Activated CD4-positive, CD25-positive, alpha-beta regulatory T cell treated with anti-CD3 and anti-CD28 coated beads, Interleukin-2, amount 50 U/mL, for 16 hours (primary cell): ENCODE results near the gene RINL.
"Not testable (repeated sequence)": the region's sequence is repeated elsewhere in the genome, so short reads cannot be mapped to it uniquely, and the experiment has no call there.

Experiments used
- DNase-seq: peaks from one replicate; pipeline ENCODE4 v3.0.0-alpha.2; 2020; ENCODE audit warnings: low read depth, low spot score

The RINL gene

DNA sequence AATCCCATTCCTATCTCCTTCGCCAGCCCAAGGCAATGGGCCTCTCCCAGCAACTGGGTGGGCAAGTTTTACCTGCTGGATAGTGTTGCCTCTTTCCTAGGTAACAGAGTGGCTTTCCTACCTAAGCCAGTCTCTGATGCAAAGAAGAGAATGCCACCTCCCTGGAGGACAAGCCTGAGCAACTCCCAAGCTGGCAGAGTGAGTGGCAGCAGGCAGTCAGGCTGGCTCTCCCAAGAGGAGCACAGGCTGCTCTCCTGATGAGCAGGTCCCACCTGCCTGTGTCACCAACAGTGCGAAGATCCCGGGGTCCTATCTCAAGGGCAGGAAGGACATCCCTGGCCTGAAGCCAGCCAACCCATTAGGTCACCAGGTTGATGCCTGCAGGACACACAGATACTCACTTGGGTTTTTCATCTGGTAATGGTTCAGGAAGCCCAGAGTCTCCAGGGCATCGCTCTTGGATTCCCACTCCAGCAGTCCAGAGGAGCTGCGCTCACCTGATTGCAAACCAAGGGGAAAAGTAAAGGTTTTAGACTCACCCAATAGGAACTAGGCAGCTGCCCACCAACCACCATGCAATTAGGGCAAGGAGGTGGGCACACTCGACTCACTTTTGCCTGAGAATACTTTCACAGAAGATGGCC, 41.0 kb downstream of the RINL start:
- no peak for DNase-seq

- DNase-seq: no peak
Measured at GRCh38 chr19:38836159-38836982, 41.7 kb downstream of the RINL start.

GRCh38 chr19:38834590-38834989, 43.5 kb downstream of the RINL start:
- DNase-seq: no peak

- no peak for DNase-seq
Measured at GRCh38 chr19:38834104-38834490, 44.0 kb downstream of the RINL start.

- no peak for DNase-seq
Measured at GRCh38 chr19:38833092-38833425, 45.0 kb downstream of the RINL start.

GRCh38 chr19:38831142-38831605, 46.9 kb downstream of the RINL start:
- DNase-seq: no peak

- no peak for DNase-seq
Measured at GRCh38 chr19:38830039-38830733, 47.9 kb downstream of the RINL start.

- DNase-seq: not testable (repeated sequence)
Measured at GRCh38 chr19:38829203-38829602, 48.9 kb downstream of the RINL start.

DNA sequence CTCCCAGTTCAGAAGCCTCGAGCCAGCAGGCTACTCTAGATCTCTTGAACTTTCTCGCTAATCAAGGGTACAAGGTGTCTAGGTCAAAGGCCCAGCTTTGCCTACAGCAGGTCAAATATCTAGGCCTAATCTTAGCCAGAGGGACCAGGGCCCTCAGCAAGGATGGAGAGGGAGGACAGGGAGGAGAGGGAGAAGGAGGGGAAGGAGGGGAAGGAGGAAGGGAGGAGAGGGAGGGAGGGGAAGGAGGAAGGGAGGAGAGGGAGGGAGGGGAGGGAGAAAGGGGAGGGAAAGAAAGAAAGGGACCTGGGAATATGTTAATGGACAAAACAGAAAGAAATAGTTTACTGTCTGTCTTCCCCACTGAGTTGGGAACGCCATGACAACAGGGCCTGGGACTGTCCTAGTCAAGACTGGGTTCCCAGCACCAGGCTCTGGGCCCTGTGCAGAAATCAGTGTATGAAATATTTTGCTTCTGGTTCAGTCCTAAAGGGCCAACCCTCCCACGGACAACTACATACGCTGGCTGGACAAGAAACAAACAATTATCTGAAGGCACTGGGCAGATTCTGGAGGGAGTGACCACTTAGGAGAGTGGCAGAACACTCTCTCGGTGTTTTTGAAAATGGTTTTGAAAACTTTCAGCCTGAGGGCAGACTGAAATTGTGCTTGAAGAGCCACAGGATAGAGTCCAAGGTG, 51.1 kb downstream of the RINL start:
- no peak for DNase-seq

DNA sequence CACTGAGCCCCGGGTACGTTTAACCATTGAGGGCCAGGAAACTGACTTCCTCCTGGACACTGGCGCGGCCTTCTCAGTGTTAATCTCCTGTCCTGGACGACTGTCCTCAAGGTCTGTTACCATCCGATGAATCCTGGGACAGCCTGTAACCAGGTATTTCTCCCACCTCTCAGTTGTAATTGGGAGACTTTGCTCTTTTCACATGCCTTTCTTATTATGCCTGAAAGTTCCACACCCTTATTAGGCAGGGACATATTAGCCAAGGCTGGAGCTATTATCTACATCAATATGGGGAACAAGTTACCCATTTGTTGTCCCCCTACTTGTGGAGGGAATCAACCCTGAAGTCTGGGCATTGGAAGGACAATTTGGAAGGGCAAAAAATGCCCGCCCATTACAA, 52.1 kb downstream of the RINL start:
- not testable (repeated sequence) for DNase-seq

GRCh38 chr19:38821230-38821825, 56.7 kb downstream of the RINL start:
- not testable (repeated sequence) for DNase-seq

- no peak for DNase-seq
Measured at GRCh38 chr19:38819231-38819920, 58.7 kb downstream of the RINL start.
